PC-3 (cell line): ENCODE data around the gene METRN. TPM values are rescaled to one million over a fixed set of nuclear protein-coding genes. Genes with fewer than 3 reads are reported as not detected.

Source experiments
- ATAC-seq: fragments of 200-7000 bp; cut with Tn5 transposase; 2 replicates; pipeline ENCODE4 v1.9.1; 2020; ENCODE audit warnings: mild to moderate bottlenecking, moderate library complexity
- BruUV-seq: library from RNA; stranded (reverse); fragments of 400-500 nt; replicated peaks from 2 replicates; lab custom pipeline; 2021; lab: Mats Ljungman, UMichigan
- CTCF ChIA-PET: fragments of 300-600 bp; sonication (Branson Sonifier 250); formaldehyde crosslinking; loops from one replicate; lab custom pipeline; 2022; ENCODE audit warnings: antibody characterized with exemption; lab: Charles Lee
- POLR2A ChIA-PET: fragments of 300-600 bp; sonication (Branson Sonifier 250); formaldehyde crosslinking; loops from one replicate; lab custom pipeline; 2022; ENCODE audit warnings: antibody characterized with exemption; ENCODE audit not compliant: unreplicated experiment; lab: Charles Lee
- DNase-seq: peaks from one replicate; pipeline ENCODE4 v3.0.0-alpha.2; 2015
- H2AFZ ChIP-seq: fragments of 300-600 bp; sonication (generic); 2 replicates; pipeline ENCODE4 v1.6.0; 2016; ENCODE audit warnings: antibody characterized with exemption, low read length
- H3F3A ChIP-seq: fragments of 300-600 bp; sonication (generic); one replicate; pipeline ENCODE4 v1.6.0; 2017; ENCODE audit warnings: antibody characterized with exemption, low read length, control low read depth, mild to moderate bottlenecking; ENCODE audit not compliant: unreplicated experiment
- H3K27ac ChIP-seq: fragments of 300-600 bp; sonication (generic); 2 replicates; pipeline ENCODE4 v1.5.1; 2016; ENCODE audit warnings: mild to moderate bottlenecking, low read length
- H3K27me3 ChIP-seq: fragments of 300-600 bp; sonication (generic); 2 replicates; pipeline ENCODE4 v1.6.1; 2016; ENCODE audit warnings: low read length, mixed read lengths
- H3K36me3 ChIP-seq: fragments of 300-600 bp; sonication (generic); 2 replicates; pipeline ENCODE4 v1.6.1; 2016; ENCODE audit warnings: low read depth, mixed run types, low read length, mixed read lengths
- H3K4me1 ChIP-seq: fragments of 300-600 bp; sonication (generic); 2 replicates; pipeline ENCODE4 v1.5.1; 2016; ENCODE audit warnings: low read length; ENCODE audit not compliant: insufficient read depth
- H3K4me2 ChIP-seq: fragments of 300-600 bp; sonication (generic); 2 replicates; pipeline ENCODE4 v1.6.0; 2016; ENCODE audit warnings: low read length
- H3K4me3 ChIP-seq: fragments of 300-600 bp; sonication (generic); 2 replicates; pipeline ENCODE4 v1.5.1; 2016; ENCODE audit warnings: mild to moderate bottlenecking, low read length, mixed read lengths
- H3K79me2 ChIP-seq: fragments of 300-600 bp; sonication (generic); 2 replicates; pipeline ENCODE4 v1.6.1; 2017; ENCODE audit warnings: low read length, mixed read lengths
- H3K9ac ChIP-seq: fragments of 300-600 bp; sonication (generic); 2 replicates; pipeline ENCODE4 v1.6.0; 2016; ENCODE audit warnings: mild to moderate bottlenecking, low read length
- H3K9me2 ChIP-seq: fragments of 300-600 bp; sonication (generic); replicated peaks from 2 replicates; pipeline ENCODE4 v1.6.1; 2016; ENCODE audit warnings: mixed run types, low read length, mixed read lengths
- H3K9me3 ChIP-seq: fragments of 300-600 bp; sonication (generic); 2 replicates; pipeline ENCODE4 v1.6.1; 2016; ENCODE audit warnings: low read length, mixed read lengths
- H4K20me1 ChIP-seq: fragments of 300-600 bp; sonication (generic); 2 replicates; pipeline ENCODE4 v1.6.1; 2016; ENCODE audit warnings: low read length, mixed read lengths
- EZH2 ChIP-seq: fragments of 300-600 bp; sonication (generic); IDR thresholded peaks from one replicate; pipeline ENCODE4 v1.6.1; 2017; ENCODE audit warnings: antibody characterized with exemption, mild to moderate bottlenecking, low read length; ENCODE audit not compliant: unreplicated experiment
- EZH2phosphoT487 ChIP-seq: fragments of 300-600 bp; sonication (generic); IDR thresholded peaks from 2 replicates; pipeline ENCODE4 v1.6.1; 2018; ENCODE audit warnings: mild to moderate bottlenecking, antibody characterized with exemption, low read length, borderline replicate concordance
- intact Hi-C: fragments of 100-400 bp; cut with micrococcal nuclease; formaldehyde crosslinking; loops from 2 replicates; pipeline ENCODE4 v1.9.0; 2023
- total RNA-seq: library from RNA; depleted of rRNA; stranded (reverse); fragments of >200 nt; gene quantifications from 2 replicates; pipeline ENCODE4 v1.2.3, GENCODE V29; 2014
- TF ChIP-seq, protein P1 (sequence below): fragments of 300-600 bp; sonication (generic); conservative IDR thresholded peaks from 2 replicates; pipeline ENCODE4 v1.5.1; 2017; ENCODE audit warnings: antibody characterized with exemption, low read depth, mild to moderate bottlenecking, low read length

Gene METRN
- total RNA-seq, 1 experiment from 2014 or later: 320 TPM

- BruUV-seq: no TSS peak
- H4K20me1 ChIP-seq: no peaks in the 10 kb centered on the region
- no peaks in the 10 kb centered on the region for H3K27me3 ChIP-seq
- peaks cover 22% of the 10 kb centered on the region for H3K79me2 ChIP-seq
- H3K4me1 ChIP-seq: no peaks in the 10 kb centered on the region
- H3K9me2 ChIP-seq: no peaks in the 10 kb centered on the region
- peak overlapping the region; percentile 39 for H3K4me2 ChIP-seq
- no peaks in the 10 kb centered on the region for H3K9me3 ChIP-seq
- ATAC-seq (no peak), DNase-seq (no peak)
- ChIA-PET CTCF (no interaction called here), POLR2A (no interaction called here)
- peak overlapping the region; percentile 82; the same call in 1 of the 2 replicates for H3K4me3 ChIP-seq
- intact Hi-C loops: no loop called here
- H3K9ac ChIP-seq: peak overlapping the region; percentile 97
- H2AFZ ChIP-seq: peak overlapping the region; percentile 76
- no peaks in the 10 kb centered on the region for H3F3A ChIP-seq
- peaks cover 6% of the 10 kb centered on the region; the same call in 1 of the 2 replicates for H3K36me3 ChIP-seq
- TF ChIP-seq EZH2 (no peak), EZH2phosphoT487 (no peak)
- TF ChIP-seq, protein P1, sequence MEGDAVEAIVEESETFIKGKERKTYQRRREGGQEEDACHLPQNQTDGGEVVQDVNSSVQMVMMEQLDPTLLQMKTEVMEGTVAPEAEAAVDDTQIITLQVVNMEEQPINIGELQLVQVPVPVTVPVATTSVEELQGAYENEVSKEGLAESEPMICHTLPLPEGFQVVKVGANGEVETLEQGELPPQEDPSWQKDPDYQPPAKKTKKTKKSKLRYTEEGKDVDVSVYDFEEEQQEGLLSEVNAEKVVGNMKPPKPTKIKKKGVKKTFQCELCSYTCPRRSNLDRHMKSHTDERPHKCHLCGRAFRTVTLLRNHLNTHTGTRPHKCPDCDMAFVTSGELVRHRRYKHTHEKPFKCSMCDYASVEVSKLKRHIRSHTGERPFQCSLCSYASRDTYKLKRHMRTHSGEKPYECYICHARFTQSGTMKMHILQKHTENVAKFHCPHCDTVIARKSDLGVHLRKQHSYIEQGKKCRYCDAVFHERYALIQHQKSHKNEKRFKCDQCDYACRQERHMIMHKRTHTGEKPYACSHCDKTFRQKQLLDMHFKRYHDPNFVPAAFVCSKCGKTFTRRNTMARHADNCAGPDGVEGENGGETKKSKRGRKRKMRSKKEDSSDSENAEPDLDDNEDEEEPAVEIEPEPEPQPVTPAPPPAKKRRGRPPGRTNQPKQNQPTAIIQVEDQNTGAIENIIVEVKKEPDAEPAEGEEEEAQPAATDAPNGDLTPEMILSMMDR: no peak
- no peak overlapping the region for H3K27ac ChIP-seq
Observed at GRCh38 chr16:667113-667779, 47.7 kb upstream of the METRN start.

GRCh38 chr16:667780-668518, 47.0 kb upstream of the METRN start, which contains the start of gene RHOT2:
TSS of gene RHOT2 (plus strand) at chr16:668132. CDS start at chr16:668200, 68 bp downstream.
- Histone ChIP-seq H4K20me1 (no peaks in the 10 kb centered on the region), H3K4me3 (peak within 1 kb of the TSS; percentile 82), H3K9me3 (no peaks in the 10 kb centered on the region), H3K9ac (peak within 1 kb of the TSS; percentile 97), H2AFZ (peak within 1 kb of the TSS; percentile 76), H3K27me3 (no peaks in the 10 kb centered on the region), H3K4me1 (no peaks in the 10 kb centered on the region), H3K9me2 (no peaks in the 10 kb centered on the region), H3K27ac (0 out of 2 replicates have a peak within 1 kb of the TSS, but pooled peaks have one; percentile 11), H3K4me2 (peak within 1 kb of the TSS; percentile 90), H3K79me2 (peaks cover 22% of the 10 kb centered on the region), H3K36me3 (peaks cover 6% of the 10 kb centered on the region; the same call in 1 of the 2 replicates), H3F3A (no peaks in the 10 kb centered on the region)
- TF ChIP-seq EZH2: no peak
- TF ChIP-seq, protein P1: peak; percentile 76
- TF ChIP-seq EZH2phosphoT487: no peak
- ATAC-seq (peak; percentile 89), DNase-seq (peak; percentile 86)
- BruUV-seq: no TSS peak
- CTCF ChIA-PET: no interaction called here
- intact Hi-C loops: no loop called here
- POLR2A ChIA-PET: no interaction called here
